ENCODE measurements around the gene CD47. TPM values are rescaled to one million over a fixed set of nuclear protein-coding genes. Genes with fewer than 3 reads are reported as not detected.

Gene CD47
- total and polyA plus RNA-seq, 10 of the 15 experiments (the other 5 are each of a cell fraction or from before 2014, with no cell fraction given): 22.9 to 175 (median 81.1) TPM

- SMC1A ChIA-PET (ENCODE audit: uncharacterized antibody, unreplicated experiment): no interaction called here
- no peak overlapping the region for H2AFZ ChIP-seq (ENCODE audit: control insufficient read depth, low read depth, low read length)
- H3K9ac ChIP-seq (ENCODE audit: control insufficient read depth, insufficient read depth, low read length): no peak overlapping the region
- H3K4me3 ChIP-seq: no peak overlapping the region
- intact Hi-C loops (cut with micrococcal nuclease; ENCODE audit: unreplicated experiment): loop anchor here (10.0 kb wide), 1 partner anchor 265 kb away; no protein-coding TSS in a partner anchor
- H3K36me3 ChIP-seq (ENCODE audit: control insufficient read depth in 2 of 2, insufficient read depth in 2 of 2, low read length in 1 of 2): no peaks in the 10 kb centered on the region
- ATAC-seq: no peak
- RAD21 ChIA-PET (ENCODE audit: unreplicated experiment): no interaction called here
- TF ChIP-seq SREBF2 (IDR thresholded peaks at IDR 0.05; ENCODE audit: low read length) (no peak), KDM1A (IDR thresholded peaks at IDR 0.05; ENCODE audit: borderline replicate concordance) (no peak), MYC (IDR thresholded peaks at IDR 0.05; ENCODE audit: insufficient read depth, insufficient read length, insufficient replicate concordance, low read length, severe bottlenecking) (no peak), CBX5 (IDR thresholded peaks at IDR 0.05; ENCODE audit: low read depth) (no peak)
- TF ChIP-seq, protein P1, sequence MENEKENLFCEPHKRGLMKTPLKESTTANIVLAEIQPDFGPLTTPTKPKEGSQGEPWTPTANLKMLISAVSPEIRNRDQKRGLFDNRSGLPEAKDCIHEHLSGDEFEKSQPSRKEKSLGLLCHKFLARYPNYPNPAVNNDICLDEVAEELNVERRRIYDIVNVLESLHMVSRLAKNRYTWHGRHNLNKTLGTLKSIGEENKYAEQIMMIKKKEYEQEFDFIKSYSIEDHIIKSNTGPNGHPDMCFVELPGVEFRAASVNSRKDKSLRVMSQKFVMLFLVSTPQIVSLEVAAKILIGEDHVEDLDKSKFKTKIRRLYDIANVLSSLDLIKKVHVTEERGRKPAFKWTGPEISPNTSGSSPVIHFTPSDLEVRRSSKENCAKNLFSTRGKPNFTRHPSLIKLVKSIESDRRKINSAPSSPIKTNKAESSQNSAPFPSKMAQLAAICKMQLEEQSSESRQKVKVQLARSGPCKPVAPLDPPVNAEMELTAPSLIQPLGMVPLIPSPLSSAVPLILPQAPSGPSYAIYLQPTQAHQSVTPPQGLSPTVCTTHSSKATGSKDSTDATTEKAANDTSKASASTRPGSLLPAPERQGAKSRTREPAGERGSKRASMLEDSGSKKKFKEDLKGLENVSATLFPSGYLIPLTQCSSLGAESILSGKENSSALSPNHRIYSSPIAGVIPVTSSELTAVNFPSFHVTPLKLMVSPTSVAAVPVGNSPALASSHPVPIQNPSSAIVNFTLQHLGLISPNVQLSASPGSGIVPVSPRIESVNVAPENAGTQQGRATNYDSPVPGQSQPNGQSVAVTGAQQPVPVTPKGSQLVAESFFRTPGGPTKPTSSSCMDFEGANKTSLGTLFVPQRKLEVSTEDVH (IDR thresholded peaks at IDR 0.05; ENCODE audit: low read depth, partially characterized antibody): no peak
- BruUV-seq (replicated peaks): no TSS peak
- H3K4me2 ChIP-seq (ENCODE audit: control insufficient read depth, insufficient read depth): no peak overlapping the region
- H3K9me3 ChIP-seq (replicated peaks; ENCODE audit: control insufficient read depth, insufficient read depth, low read length): no peaks in the 10 kb centered on the region
- 99% methylated on average over 3 of the region's 3 CpGs for WGBS (ENCODE audit: insufficient coverage, insufficient replicate concordance, low lambda C conversion rate, missing lambda C conversion rate)
- H3K79me2 ChIP-seq (ENCODE audit: control insufficient read depth, insufficient read depth, low read length): 0 out of 2 replicates have a peak, but pooled peaks cover under 1% of the 10 kb centered on the region
- H3K4me1 ChIP-seq (ENCODE audit: control insufficient read depth, insufficient read depth, low read length): peaks cover 17% of the 10 kb centered on the region
- CTCF ChIA-PET: no interaction called here
- POLR2A ChIA-PET: no interaction called here
- no peaks in the 10 kb centered on the region for H4K20me1 ChIP-seq (ENCODE audit: control insufficient read depth, insufficient read depth)
- DNase-seq (ENCODE audit: low read depth, low spot score): no peak
- H3K27me3 ChIP-seq (replicated peaks in 1 of 2; ENCODE audit: control insufficient read depth in 2 of 2, insufficient read depth in 2 of 2, low read length in 1 of 2): no peaks in the 10 kb centered on the region
- no peak overlapping the region for H3K27ac ChIP-seq (ENCODE audit: control insufficient read depth, insufficient read depth)
- in situ Hi-C loops (cut with MboI): no loop called here
- FAIRE-seq: no peak
Measured at GRCh38 chr3:108119398-108120104, 28.7 kb upstream of the CD47 start.
